ENCODE measurements around the gene LRRC49.

- TF ChIP-seq, protein P1, sequence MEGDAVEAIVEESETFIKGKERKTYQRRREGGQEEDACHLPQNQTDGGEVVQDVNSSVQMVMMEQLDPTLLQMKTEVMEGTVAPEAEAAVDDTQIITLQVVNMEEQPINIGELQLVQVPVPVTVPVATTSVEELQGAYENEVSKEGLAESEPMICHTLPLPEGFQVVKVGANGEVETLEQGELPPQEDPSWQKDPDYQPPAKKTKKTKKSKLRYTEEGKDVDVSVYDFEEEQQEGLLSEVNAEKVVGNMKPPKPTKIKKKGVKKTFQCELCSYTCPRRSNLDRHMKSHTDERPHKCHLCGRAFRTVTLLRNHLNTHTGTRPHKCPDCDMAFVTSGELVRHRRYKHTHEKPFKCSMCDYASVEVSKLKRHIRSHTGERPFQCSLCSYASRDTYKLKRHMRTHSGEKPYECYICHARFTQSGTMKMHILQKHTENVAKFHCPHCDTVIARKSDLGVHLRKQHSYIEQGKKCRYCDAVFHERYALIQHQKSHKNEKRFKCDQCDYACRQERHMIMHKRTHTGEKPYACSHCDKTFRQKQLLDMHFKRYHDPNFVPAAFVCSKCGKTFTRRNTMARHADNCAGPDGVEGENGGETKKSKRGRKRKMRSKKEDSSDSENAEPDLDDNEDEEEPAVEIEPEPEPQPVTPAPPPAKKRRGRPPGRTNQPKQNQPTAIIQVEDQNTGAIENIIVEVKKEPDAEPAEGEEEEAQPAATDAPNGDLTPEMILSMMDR (IDR thresholded peaks at IDR 0.05) = no peak
- TF ChIP-seq CHD2 (IDR thresholded peaks at IDR 0.05; ENCODE audit: low read length, partially characterized antibody) (no peak), CEBPB (IDR thresholded peaks at IDR 0.05) (no peak), RAD21 (conservative IDR thresholded peaks at IDR 0.05 in 1 of 2, IDR thresholded peaks at IDR 0.05 in 1 of 2) (no peak), RCOR1 (IDR thresholded peaks at IDR 0.05; ENCODE audit: low read depth, low read length) (no peak), POLR2A (IDR thresholded peaks at IDR 0.05; ENCODE audit: low read length) (no peak), RARB (CRISPR knock-in tag; IDR thresholded peaks at IDR 0.05) (no peak), SMC3 (IDR thresholded peaks at IDR 0.05) (no peak), MAFK (IDR thresholded peaks at IDR 0.05; ENCODE audit: partially characterized antibody) (no peak)
Measured at GRCh38 chr15:70882361-70882760, 10.3 kb upstream of the LRRC49 start.

Measured in A549 (cell line).